B cell (primary cell): ENCODE results near the gene RPTOR. TPM values are rescaled to one million over a fixed set of nuclear protein-coding genes. Genes with fewer than 3 reads are reported as not detected.

Experiments used
- ATAC-seq: fragments of 200-7000 bp; cut with Tn5 transposase; one replicate; pipeline ENCODE4 v1.10.0; 2021; ENCODE audit warnings: low read depth, mild to moderate bottlenecking, moderate number of reproducible peaks, moderate library complexity
- CTCF ChIA-PET: fragments of 350-600 bp; sonication (Branson Sonifier 250); formaldehyde crosslinking; loops from one replicate; lab custom pipeline; 2021; ENCODE audit warnings: antibody characterized with exemption, inconsistent platforms; lab: Charles Lee
- POLR2A ChIA-PET: fragments of 350-600 bp; sonication (Branson Sonifier 250); formaldehyde crosslinking; loops from one replicate; lab custom pipeline; 2021; ENCODE audit warnings: antibody characterized with exemption; lab: Charles Lee
- DNase-seq: peaks from one replicate; pipeline ENCODE4 v3.0.0; 2013
- H2AFZ ChIP-seq: 2 replicates; pipeline ENCODE4 v1.6.1; 2012; ENCODE audit warnings: mild to moderate bottlenecking, low read depth, low read length; ENCODE audit not compliant: insufficient read depth, poor library complexity, severe bottlenecking
- H3K27ac ChIP-seq, 2 donors: 1 replicate in 1 of 2; 2 replicates in 1 of 2; pipeline ENCODE4 v1.5.1; 2012 to 2013; ENCODE audit warnings: low read length in 2 of 2, mild to moderate bottlenecking in 2 of 2, moderate library complexity in 1 of 2
- H3K27me3 ChIP-seq, 4 experiments: fragments of 200-600 bp in 1 of 4; sonication (generic) in 1 of 4; replicated peaks in 1 of 4; 1 replicate in 2 of 4; 2 replicates in 2 of 4; pipeline versions ENCODE4 v1.6.1 to v1.7.0; 2013 to 2016; ENCODE audit warnings: low read length in 3 of 4, mild to moderate bottlenecking in 2 of 4, mixed read lengths in 1 of 4, moderate library complexity in 1 of 4; ENCODE audit not compliant: insufficient read depth in 4 of 4, control insufficient read depth in 3 of 4; ENCODE audit errors: control extremely low read depth in 1 of 4
- H3K36me3 ChIP-seq, 2 experiments: replicated peaks in 1 of 2; 1 replicate in 1 of 2; 2 replicates in 1 of 2; pipeline versions ENCODE4 v1.6.1 to v1.7.1; 2013; ENCODE audit warnings: low read length in 1 of 2; ENCODE audit not compliant: insufficient read depth in 2 of 2, control insufficient read depth in 1 of 2; ENCODE audit errors: control extremely low read depth in 1 of 2, extremely low read depth in 1 of 2
- H3K4me1 ChIP-seq, 2 donors: fragments of 200-600 bp in 1 of 2; sonication (generic) in 1 of 2; 1 replicate in 1 of 2; 2 replicates in 1 of 2; pipeline versions ENCODE4 v1.5.1 to v1.6.1; 2013 to 2017; ENCODE audit warnings: low read length in 2 of 2; ENCODE audit not compliant: control insufficient read depth in 2 of 2, insufficient read depth in 2 of 2
- H3K4me2 ChIP-seq: replicated peaks from 2 replicates; pipeline ENCODE3; 2012; ENCODE audit warnings: mild to moderate bottlenecking, low read depth, low read length; ENCODE audit not compliant: poor library complexity, severe bottlenecking
- H3K4me3 ChIP-seq, 5 experiments: fragments of 200-600 bp in 1 of 5; sonication (generic) in 1 of 5; 1 replicate in 3 of 5; 2 replicates in 2 of 5; pipeline versions ENCODE4 v1.5.1 to v1.7.0; 2011 to 2016; ENCODE audit warnings: low read length in 4 of 5, mild to moderate bottlenecking in 4 of 5, low read depth in 2 of 5, control low read depth in 1 of 5, moderate library complexity in 1 of 5; ENCODE audit not compliant: insufficient read depth in 1 of 5; ENCODE audit errors: control extremely low read depth in 1 of 5, extremely low read depth in 1 of 5
- H3K79me2 ChIP-seq: fragments of 200-600 bp; sonication (generic); one replicate; pipeline ENCODE4 v1.6.0; 2016; ENCODE audit warnings: low read length; ENCODE audit not compliant: control insufficient read depth, insufficient read depth
- H3K9ac ChIP-seq: fragments of 200-600 bp; sonication (generic); 2 replicates; pipeline ENCODE4 v1.6.1; 2017; ENCODE audit warnings: mild to moderate bottlenecking, low read length, moderate library complexity
- H3K9me3 ChIP-seq, 3 donors: one replicate each; pipeline versions ENCODE4 v1.6.1 to v1.7.1; 2013; ENCODE audit warnings: low read length in 2 of 3; ENCODE audit not compliant: control insufficient read depth in 2 of 3, insufficient read depth in 1 of 3; ENCODE audit errors: control extremely low read depth in 1 of 3
- H4K20me1 ChIP-seq: 2 replicates; pipeline ENCODE4 v1.6.0; 2012; ENCODE audit warnings: mild to moderate bottlenecking, low read length; ENCODE audit not compliant: insufficient read depth, control insufficient read depth, poor library complexity, severe bottlenecking
- H3K27ac Mint-ChIP-seq: one replicate; pipeline ENCODE4 v1.8.0; 2021; ENCODE audit warnings: mixed read lengths
- H3K27me3 Mint-ChIP-seq: one replicate; pipeline ENCODE4 v1.8.0; 2021; ENCODE audit warnings: mixed read lengths
- H3K4me1 Mint-ChIP-seq: one replicate; pipeline ENCODE4 v1.8.0; 2021; ENCODE audit warnings: mixed read lengths
- H3K4me3 Mint-ChIP-seq: one replicate; pipeline ENCODE4 v1.8.0; 2021; ENCODE audit warnings: mixed read lengths
- H3K9me3 Mint-ChIP-seq: one replicate; pipeline ENCODE4 v1.8.0; 2022; ENCODE audit warnings: mixed read lengths; ENCODE audit not compliant: insufficient read depth
- CTCF ChIP-seq: fragments of 200-600 bp; IDR thresholded peaks from one replicate; pipeline ENCODE4 v1.8.0; 2022; ENCODE audit warnings: antibody characterized with exemption, mild to moderate bottlenecking
- EZH2 ChIP-seq: IDR thresholded peaks from 2 replicates; pipeline ENCODE4 v1.6.1; 2012; ENCODE audit warnings: borderline replicate concordance, low read depth, mild to moderate bottlenecking, moderate library complexity, low read length; ENCODE audit not compliant: insufficient read depth, poor library complexity, severe bottlenecking
- WGBS: methylation state at CpG from one replicate; pipeline ENCODE4 v1.1.5; 2013; ENCODE audit warnings: missing lambda C conversion rate; ENCODE audit not compliant: insufficient coverage; 5-methylcytosine and 5-hydroxymethylcytosine counted together
- intact Hi-C: fragments of 100-400 bp; cut with micrococcal nuclease; formaldehyde crosslinking; loops from one replicate; pipeline ENCODE4 v1.10.0; 2022
- polyA plus RNA-seq: library from polyadenylated mRNA; depleted of rRNA; stranded (reverse); fragments of >200 nt; gene quantifications from 2 replicates; pipeline ENCODE4 v1.2.3, GENCODE V29; 2012
- total RNA-seq, 2 donors: library from RNA; stranded (reverse); fragments of 120-200 nt in 1 of 2; gene quantifications; 1 replicate in 1 of 2; 2 replicates in 1 of 2; pipeline versions ENCODE4 v1.2.3 to v1.2.4, GENCODE V29; 2013 to 2022

RPTOR gene
- total and polyA plus RNA-seq, 2 donors (not counting 1 experiment from before 2014, with no cell fraction given): 13.4 to 58.8 TPM

GRCh38 chr17:80882926-80883685 lies 338.5 kb downstream of the RPTOR start:
- no peak overlapping the region for H3K9ac ChIP-seq
- DNase-seq (no peak), ATAC-seq (no peak)
- H3K27me3 ChIP-seq: no peaks in the 10 kb centered on the region
- no peak overlapping the region for H2AFZ ChIP-seq
- H4K20me1 ChIP-seq: no peaks in the 10 kb centered on the region
- no peak overlapping the region for H3K4me2 ChIP-seq
- POLR2A ChIA-PET: no interaction called here
- Mint-ChIP-seq H3K4me1 (peaks cover 14% of the 10 kb centered on the region), H3K9me3 (no peaks in the 10 kb centered on the region), H3K4me3 (no peak overlapping the region), H3K27me3 (no peaks in the 10 kb centered on the region), H3K27ac (no peak overlapping the region)
- no peaks in the 10 kb centered on the region for H3K9me3 ChIP-seq
- H3K4me1 ChIP-seq: peaks cover 15 to 21% of the 10 kb centered on the region in 2 donors
- peaks cover 0 to 48% of the 10 kb centered on the region in 2 experiments for H3K36me3 ChIP-seq
- CTCF ChIA-PET: interaction anchor here (2.0 kb wide), 1 partner anchor 16 kb away, joined by 4 read pairs; no protein-coding TSS in a partner anchor
- H3K4me3 ChIP-seq: no peak overlapping the region
- WGBS: 99% methylated on average over 24 of the region's 24 CpGs
- H3K27ac ChIP-seq: no peak overlapping the region
- intact Hi-C loops: no loop called here
- peaks cover 4% of the 10 kb centered on the region for H3K79me2 ChIP-seq
- TF ChIP-seq EZH2 (no peak), CTCF (no peak)
